GM04503 (cell line): Measurements from ENCODE around the gene ABLIM3.
A peak's percentile ranks its signal among the peaks of the same experiment; 100 is the strongest.

Experiments
- DNase-seq: peaks from one replicate; pipeline ENCODE4 v3.0.0-alpha.2; 2012; ENCODE audit warnings: low read depth

ABLIM3 gene

DNA sequence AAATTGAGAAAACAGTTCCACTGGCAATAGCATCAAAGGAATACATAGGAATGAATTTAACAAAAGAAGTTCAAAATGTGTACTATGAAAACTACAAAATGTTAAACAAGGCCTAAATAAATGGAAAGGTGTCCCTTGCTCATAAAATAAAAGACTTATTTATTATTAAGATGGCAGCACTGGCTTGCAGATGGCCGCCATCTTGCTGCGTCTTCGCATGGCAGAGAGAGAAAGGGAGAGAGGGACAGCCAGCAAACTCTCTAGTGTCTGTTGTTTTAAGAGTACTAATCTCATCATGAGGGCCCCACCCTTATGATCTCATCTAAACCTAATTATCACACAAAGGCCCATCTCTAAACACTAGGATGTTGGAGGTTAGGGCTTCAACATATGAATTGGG lies 47.1 kb downstream of the ABLIM3 start:
- no peak for DNase-seq

DNA sequence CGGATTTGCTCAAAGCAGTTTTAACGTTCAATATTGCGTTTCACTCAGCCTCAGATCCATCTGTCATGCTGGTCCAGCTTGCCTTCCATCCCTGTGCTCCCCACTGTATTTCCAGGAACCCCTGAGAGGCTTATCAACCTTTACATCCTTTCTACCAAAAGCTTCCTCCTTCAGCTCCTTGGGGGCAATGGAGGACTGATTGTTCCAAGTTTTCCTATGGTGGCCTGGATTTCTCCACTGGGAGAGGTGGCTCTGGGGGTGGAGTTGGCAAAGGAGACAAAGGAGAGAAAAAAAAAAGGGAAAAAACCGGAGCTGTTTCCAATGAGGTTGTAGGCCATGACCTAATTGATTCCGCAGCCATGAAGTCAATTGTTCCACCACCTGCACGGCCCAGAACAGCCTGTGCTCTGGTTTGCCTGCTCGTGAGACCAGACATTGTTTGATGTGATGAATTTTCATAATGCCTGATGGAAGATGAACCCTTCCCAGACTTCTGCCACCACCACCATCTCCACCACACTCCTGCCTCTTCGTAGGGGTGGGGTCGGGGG lies 54.1 kb downstream of the ABLIM3 start:
- DNase-seq: no peak

DNA sequence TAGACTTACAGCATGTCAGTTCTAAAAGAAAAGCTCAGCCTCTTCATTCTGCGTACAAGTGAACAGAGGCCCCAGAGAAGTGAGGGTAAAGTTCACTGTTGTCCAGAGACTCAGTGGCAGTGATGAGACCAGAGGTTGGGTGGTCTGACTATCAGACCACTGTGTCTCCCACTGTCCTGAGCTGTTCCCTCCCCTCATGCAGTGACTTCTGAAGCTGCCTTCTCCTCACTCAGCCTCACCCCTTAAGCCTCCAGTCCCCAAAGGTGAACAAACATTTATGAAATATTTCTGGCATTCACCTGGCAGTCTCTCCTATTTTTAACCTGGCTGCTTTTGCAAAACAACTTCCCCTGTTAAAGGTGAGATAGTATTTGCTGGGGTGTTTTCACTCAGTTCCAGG lies 54.7 kb downstream of the ABLIM3 start:
- no peak for DNase-seq

DNA sequence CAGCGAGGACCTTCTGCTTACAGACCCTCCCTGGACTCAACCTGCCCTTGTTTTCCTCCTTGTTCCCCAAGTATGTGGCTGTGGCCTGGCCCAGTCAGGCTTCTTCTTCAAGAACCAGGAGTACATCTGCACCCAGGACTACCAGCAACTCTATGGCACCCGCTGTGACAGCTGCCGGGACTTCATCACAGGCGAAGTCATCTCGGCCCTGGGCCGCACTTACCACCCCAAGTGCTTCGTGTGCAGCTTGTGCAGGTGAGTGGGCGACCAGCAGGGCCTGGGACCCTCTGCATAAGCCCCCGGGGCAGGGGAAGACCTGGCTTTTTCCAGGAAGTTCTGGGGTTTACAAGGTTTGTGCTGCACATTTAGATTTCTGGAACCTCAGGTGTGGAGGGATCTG lies 56.9 kb downstream of the ABLIM3 start:
- DNase-seq: no peak

DNA sequence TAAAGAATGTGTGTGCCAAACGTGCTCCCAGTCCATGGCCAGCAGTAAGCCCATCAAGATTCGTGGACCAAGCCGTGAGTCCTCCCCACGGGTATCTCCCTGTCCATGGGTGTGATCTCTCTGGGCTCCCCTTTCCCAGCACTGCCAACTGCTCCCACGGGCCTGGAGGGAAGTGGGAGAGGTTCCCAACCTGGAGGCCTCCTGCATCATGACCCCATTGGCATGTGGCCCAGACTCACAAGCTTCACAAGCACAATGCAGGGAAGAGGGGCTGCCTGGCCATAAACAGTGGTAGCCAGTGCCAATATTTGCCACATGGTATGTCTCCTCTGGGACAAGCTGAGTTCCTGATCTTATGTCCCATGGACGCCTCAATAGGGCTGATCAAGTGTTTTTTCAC lies 59.1 kb downstream of the ABLIM3 start:
- no peak for DNase-seq

DNA sequence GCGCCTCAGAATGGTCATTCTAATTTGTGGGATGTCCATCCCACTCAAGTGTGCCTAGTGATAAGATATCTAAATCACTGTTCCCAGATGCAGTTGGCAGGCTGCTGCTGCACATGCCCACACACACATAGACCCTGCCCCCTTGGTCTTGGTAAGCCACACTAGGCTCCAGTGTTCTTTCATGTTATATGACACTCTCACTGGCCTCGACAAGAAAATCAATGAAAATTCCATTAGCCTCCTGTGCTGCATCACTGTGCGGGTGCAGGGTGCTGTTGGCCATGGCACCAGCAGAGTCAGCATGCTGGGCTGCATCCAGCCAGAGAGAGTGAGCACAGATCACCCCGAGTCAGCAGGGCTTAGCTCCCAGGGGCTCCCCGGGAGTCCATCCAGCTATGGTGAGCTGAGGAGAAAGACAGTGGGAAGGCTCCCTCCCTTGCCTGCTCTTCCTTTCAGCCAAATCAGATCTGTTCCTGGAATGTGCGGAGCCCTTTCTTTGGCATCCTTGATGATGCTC lies 59.9 kb downstream of the ABLIM3 start:
- no peak for DNase-seq

DNA sequence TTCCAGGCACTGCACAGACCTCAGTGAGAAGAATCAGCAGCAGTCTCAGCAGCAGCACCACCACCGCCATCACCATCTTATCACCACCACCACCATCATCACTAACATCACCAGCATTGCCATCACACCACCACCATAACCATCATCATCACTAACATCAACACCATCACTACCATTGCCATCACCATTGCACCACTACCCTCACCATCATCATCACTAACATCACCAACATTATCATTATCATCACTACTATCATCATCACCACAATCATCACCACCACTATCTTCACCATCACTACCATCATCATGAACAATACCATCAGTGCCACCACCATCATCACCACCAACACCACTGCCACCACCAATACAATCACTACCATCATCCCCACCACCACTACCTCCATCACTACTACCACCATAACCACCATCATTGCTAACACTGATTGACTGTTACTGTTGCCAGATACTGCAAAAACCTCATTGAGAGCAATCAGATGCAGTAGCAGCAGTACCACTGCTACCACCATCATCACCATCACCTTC lies 61.7 kb downstream of the ABLIM3 start:
- no peak for DNase-seq

DNA sequence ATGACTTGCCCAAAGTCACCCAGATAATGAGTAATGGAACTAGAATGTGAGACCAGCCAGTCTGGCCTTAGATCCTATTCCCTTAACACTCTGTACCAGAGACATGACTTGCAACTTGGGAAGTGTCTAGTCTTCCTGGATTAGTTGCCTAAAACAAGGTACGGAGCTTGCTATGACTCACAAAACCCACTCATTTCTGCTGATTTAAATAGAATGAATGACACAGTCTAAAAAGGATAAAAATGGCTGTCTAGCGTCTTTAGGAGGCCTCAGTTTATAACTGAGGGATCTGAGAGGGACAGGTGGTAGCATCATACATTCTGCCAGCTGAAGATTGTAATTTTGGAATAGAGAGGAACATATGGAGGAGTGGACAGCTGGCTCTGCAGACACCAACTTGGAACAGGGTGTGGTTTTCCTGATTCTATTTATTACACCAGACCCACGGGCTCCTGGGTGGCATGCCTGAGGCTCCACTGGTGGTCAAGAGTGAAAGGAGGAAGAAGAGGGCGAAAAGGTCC lies 62.7 kb downstream of the ABLIM3 start:
- DNase-seq: no peak

DNA sequence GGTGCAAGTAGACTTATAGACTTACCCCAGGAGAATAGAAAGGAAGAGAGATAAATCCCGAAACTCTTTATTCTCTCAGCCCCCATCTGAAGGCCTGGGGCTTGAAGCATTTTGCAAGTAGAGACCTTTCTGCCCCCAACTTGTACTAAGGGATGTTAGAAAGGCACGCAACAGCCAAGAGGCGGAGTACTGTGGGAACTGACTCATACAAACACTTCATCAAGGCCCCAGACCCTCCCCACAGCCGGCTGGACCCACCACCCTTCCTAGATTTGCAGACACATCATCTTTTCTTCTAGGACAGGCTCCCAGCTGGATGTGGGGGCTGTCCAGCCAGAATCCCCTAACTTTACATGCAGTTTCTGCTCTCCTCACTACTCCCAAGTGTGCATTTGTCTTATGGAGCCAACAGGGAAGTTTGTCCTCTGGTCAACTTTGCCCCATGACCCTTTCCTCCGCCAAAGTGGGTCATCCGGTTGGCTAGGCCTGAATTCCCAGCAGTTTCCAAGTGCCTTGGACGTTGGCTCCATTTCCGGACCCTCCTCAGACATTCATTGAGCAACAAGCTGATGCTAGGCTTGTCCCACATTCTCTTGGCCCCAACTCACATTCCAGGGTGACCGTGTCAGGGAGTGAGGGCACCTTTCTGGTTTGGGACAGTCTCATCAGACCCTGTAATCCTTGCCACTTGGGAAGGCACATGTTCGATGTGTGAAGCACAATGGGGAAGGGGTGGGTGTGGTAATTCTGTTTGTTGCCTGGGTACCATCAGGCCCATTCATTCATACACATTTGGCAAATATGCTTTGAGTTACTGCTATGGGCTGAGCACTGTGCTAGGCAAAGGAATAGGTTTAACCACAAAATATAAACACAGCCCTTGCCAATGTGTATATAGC lies 64.6 kb downstream of the ABLIM3 start:
- no peak for DNase-seq

DNA sequence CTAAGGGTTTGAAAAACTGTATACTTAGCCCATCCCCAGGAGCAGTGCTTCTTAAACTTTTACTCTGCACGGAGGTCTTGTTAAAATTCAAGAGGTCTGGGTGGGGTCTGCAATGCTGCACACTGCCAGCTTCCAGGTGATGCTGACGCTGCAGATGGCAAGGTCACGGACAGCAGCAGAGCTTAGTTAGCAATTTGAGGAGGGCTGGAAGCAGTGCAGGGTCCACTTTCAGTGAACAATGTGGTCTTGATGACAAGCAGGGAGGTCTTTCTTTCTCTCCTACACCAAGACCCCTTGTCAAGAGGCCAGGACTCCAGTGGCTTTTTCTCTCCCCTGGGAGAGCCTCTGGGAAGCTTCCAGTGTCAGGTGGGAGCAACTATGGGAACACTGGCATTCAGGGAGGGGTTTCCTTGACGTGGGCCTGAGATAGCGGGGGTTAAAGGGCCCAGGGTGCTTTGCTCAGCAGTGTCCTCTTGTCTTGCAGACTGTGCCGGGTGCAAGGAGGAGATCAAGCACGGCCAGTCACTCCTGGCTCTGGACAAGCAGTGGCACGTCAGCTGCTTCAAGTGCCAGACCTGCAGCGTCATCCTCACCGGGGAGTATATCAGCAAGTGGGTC lies 65.3 kb downstream of the ABLIM3 start:
- no peak for DNase-seq

DNA sequence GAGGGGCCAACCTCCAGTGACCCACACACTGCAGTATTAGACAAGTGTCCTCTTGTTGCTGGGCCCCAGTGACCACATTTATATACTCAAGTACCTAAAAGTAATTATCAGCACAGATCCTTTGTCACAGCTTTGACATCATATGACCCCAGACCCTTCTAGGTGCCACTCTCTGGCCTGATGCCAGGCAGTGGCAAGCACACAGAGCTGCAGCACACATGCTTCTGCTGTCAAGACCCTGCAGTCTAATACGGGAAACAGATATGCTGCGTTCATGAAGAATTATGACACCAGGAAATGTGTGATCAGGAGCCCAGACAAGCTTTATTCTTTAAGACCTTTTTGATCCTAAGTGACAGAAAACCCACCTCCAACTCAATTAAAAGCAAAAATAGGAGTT lies 66.5 kb downstream of the ABLIM3 start:
- no peak for DNase-seq

DNA sequence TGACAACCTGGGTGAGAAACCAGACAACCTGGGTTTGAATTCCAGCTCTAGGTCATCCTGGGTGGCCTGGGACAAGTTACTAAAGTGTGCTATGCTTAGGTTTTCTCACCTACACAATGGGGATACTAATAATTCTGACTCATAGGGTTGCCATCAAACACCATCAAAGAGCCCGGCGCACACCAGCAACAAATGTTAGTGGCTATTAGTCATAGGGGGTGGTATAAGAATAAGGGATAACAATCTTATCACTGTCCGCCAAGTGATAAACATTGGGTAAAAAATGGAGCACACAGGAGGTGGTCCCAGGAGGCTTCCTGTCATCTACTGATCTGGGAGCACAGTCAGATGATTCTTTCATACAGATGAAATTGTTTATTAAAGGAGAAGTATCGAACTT lies 68.9 kb downstream of the ABLIM3 start:
- no peak for DNase-seq

DNA sequence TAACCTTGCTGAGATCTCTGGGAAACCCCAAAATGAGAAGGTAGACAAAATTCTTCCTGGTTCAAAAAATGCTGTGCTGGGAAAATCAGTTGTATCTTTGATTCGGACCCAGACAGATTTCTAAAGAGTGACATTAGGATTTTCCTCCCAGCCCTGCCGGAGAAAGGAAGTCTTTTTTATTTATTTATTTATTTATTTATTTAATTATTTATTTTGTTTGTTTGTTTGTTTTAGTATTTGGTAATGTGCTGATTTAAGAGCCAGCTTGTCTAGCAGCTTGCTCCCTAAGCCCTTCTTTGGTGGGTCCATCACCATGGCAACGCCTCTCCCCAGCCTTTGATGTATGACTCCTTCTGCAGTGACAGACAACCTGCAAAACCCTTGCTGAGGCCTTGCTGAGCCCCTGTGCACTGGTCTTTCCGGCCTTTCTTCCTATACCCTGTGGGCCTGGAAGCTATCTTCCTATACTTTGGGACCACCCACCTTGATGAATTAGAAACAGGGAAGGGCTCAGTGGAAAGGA lies 69.7 kb downstream of the ABLIM3 start:
- no peak for DNase-seq

DNA sequence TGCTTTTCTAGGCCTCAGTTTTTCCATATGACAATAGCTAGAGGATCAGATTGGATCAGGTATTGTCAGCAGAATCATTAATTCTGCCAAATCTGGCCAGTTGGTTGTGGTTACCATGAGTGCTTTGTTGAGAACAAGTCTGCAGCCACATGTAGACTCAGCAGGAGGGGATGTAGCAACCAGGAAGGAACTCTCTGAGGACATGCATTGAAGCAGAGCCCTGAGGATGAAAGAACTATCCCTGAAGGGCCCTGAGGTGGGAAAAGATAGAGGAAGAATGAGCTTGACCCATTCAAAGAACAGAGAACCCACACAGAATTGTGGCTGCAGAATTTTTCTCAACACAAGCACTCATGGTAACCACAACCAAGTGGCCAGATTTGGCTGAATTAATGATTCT lies 70.3 kb downstream of the ABLIM3 start:
- DNase-seq: no peak

DNA sequence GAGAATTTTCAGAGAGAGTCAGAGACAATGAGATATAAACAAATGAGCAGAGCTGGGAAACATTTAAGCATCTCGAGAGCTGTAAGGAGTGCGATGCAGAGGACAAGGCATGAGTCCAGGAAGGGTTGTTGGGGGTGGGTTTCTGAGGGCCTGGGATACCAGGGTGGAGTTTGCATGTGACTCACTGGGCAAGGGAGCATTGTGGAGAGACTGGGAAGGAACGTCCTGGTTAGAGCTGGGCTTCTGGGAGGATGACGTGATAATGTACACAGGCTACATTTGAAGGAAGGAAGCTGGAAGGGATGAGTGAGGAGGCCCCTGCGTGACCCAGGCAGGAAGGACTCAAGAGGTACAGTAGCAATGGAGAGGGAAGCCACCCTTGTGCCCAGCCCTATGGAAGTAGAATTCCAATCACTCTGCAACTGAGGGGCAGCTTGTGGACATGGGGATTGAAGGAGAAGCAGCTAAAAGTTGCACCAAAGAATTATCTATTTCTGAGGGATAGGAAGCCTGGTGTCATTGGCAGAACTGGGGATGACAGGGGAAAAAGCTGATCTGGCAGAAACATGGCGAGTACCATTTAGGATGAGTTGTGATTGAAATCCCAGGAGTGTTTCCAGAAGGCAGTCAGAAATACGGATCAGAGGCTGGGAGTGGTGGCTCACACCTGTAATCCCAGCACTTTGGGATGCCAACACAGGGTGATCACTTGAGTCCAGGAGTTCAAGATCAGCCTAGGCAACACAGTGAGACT lies 71.1 kb downstream of the ABLIM3 start:
- DNase-seq: peak; percentile 97

DNA sequence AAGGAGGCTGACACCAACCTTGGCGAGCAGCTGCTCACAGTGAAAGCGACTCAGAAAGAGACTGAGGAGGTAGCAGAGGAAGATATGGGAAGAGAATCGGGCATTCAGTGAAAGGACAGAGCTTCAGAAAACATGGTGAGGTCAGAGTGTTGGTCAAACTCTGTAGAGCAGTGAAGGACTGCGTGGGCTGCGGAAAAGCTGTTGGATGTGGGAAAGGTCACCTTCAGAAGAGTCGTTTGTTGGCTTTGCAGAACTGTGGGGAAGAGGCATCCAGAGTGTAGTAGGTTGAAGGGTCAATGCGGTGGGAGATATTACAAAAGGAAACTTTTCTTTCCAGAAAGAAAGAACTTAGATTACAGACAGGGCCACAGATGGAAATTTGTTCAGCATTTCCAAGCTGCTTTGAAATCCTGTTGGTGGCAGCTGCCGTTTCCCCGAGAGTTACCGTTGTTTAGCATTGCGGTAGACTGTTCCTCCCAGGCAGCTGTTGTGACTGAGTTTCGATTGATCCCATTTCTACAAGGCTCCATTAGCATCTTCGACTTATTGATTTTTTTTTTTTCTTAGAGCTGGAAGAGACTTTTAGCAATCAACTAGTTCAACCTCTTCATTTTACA lies 72.1 kb downstream of the ABLIM3 start:
- DNase-seq: no peak

DNA sequence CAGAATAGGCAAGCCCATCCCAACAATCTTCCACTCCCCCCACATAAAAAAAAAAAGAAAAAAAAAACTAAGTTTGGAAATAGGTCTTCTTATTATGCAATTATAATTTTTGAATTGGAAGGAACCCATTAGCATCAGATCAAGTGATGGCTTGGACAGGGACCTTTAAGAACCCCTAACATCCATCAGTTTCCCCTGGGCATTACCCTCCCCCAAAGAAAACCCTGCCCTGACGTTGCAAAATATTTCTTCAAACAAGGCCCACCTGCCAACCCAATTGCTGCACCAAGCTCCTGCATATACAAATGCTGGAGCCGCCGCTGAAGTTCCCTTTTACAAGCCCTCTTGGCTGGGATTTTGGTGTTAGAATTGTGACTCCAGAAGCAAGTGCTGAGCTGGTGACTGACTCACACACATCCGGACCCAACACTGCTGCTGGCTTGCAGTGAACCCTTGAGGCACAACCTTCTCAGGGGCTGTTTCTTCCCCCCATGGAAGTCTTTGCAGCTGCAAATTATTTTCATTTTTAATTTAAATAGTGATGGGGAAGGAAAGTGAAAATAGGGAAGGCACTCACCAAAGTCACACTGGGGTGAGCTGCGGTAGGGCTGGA lies 74.3 kb downstream of the ABLIM3 start:
- no peak for DNase-seq

DNA sequence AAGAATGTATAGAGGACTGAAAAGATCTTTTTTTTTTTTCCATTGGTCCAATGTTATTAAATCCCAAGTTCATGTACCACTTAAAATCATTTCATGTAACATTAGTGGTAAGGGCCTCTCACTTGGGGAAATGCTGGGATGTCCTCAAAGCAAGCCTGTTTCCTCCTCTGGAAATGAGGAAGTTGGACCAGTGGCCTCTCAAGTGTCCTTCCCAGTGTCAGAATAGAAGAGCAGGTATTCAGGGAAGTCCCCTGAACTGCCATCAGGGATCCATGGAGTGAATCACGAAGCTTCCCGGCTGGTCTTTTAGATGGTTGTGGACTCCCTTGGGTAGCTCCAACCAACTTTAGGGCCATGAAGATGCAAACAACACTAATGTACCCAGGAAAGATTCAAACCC lies 75.2 kb downstream of the ABLIM3 start:
- no peak for DNase-seq

DNA sequence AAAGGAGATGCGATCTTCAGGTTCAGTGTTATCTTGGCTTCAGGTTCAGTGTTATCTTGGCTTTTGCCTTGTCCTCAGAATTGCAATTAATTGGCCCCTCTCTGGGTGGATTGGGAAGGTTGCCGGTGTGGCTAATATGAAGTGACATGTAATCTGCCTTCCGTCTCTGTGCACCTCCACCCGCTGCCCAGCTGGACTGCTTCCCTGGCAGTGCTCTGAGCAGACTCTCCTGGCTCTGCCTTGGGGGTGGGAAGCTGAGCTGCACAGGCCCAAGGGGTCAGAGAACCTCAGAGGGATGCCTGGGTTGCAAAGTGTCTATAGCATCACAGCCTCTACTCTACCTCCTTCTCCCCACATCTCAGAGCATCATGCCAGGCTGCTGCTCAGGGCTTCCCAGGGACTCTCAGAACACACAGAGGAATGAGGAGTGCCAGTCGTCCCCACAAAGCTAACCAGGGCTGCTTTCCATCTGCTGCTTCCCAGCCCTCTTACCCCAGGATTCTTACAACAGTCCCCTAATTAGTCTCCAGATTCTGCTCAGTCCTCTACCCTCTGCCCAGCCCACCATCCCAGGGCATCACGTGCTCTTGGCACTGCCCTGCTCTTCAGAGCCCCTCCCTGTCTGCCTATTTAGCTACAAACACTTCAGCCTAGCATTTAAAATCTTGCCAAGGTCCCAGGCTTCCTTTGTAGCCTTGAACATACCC lies 76.0 kb downstream of the ABLIM3 start:
- DNase-seq: no peak

DNA sequence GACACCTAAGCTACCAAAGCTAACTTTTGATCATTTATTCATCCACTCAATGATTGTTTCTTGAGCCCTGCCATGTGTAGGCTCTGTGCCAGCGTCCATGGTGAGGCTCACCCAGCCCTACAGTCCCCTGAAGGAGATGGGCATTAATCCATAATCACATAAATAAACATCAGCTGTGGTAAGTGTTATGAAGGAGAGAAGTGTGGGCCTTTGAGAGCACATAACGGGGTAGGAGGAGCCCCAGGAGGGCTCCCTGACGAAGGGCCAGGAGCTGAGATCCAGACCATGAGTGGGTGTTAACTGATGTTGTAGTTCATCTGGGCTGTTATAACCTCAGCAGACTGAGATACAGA lies 76.5 kb downstream of the ABLIM3 start:
- no peak for DNase-seq
